Common myeloid progenitor, CD34-positive (primary cell): ENCODE data around the gene CBFA2T3.

Source experiments
- CTCF ChIA-PET: fragments of 350-600 bp; sonication (Branson Sonifier 250); formaldehyde crosslinking; loops from one replicate; lab custom pipeline; 2021; ENCODE audit warnings: antibody characterized with exemption; lab: Charles Lee
- POLR2A ChIA-PET: fragments of 350-600 bp; sonication (Branson Sonifier 250); formaldehyde crosslinking; loops from one replicate; lab custom pipeline; 2021; ENCODE audit warnings: antibody characterized with exemption; lab: Charles Lee
- DNase-seq, 3 donors: peaks; one replicate each; pipeline versions ENCODE4 v3.0.0 to v3.0.0-alpha.2; 2013
- H3K27ac ChIP-seq, 2 experiments: 1 replicate in 1 of 2; 2 replicates in 1 of 2; pipeline ENCODE4 v1.7.0; 2013; ENCODE audit warnings: inconsistent platforms in 2 of 2, low read length in 2 of 2, mild to moderate bottlenecking in 2 of 2, low read depth in 1 of 2, moderate library complexity in 1 of 2; ENCODE audit not compliant: severe bottlenecking in 2 of 2, insufficient read depth in 1 of 2, poor library complexity in 1 of 2
- H3K27me3 ChIP-seq, 5 experiments: replicated peaks in 2 of 5; 1 replicate in 3 of 5; 2 replicates in 2 of 5; pipeline versions ENCODE4 v1.6.1 to v1.7.0; 2013; ENCODE audit warnings: low read length in 4 of 5, mild to moderate bottlenecking in 2 of 5, moderate library complexity in 2 of 5, inconsistent platforms in 1 of 5; ENCODE audit not compliant: insufficient read depth in 5 of 5, control insufficient read depth in 4 of 5
- H3K36me3 ChIP-seq, 4 experiments: 1 replicate in 2 of 4; 2 replicates in 2 of 4; pipeline versions ENCODE4 v1.6.1 to v1.7.0; 2013; ENCODE audit warnings: low read length in 3 of 4, control low read depth in 1 of 4, mild to moderate bottlenecking in 1 of 4; ENCODE audit not compliant: control insufficient read depth in 4 of 4, insufficient read depth in 4 of 4
- H3K4me1 ChIP-seq, 4 experiments: 1 replicate in 3 of 4; 2 replicates in 1 of 4; pipeline versions ENCODE4 v1.6.1 to v1.7.1; 2013; ENCODE audit warnings: low read length in 3 of 4, mild to moderate bottlenecking in 3 of 4, control low read depth in 1 of 4, inconsistent platforms in 1 of 4, moderate library complexity in 1 of 4; ENCODE audit not compliant: control insufficient read depth in 4 of 4, insufficient read depth in 4 of 4; ENCODE audit errors: control extremely low read depth in 1 of 4
- H3K4me3 ChIP-seq, 7 experiments: 1 replicate in 4 of 7; 2 replicates in 3 of 7; pipeline versions ENCODE4 v1.5.1 to v1.7.0; 2013; ENCODE audit warnings: mild to moderate bottlenecking in 7 of 7, low read length in 6 of 7, moderate library complexity in 6 of 7, inconsistent platforms in 2 of 7, low read depth in 2 of 7, control low read depth in 1 of 7; ENCODE audit not compliant: insufficient read depth in 4 of 7, control insufficient read depth in 1 of 7; ENCODE audit errors: extremely low read depth in 1 of 7
- H3K9me3 ChIP-seq, 5 experiments: 1 replicate in 4 of 5; 2 replicates in 1 of 5; pipeline versions ENCODE4 v1.6.1 to v1.7.1; 2013; ENCODE audit warnings: low read length in 4 of 5, mild to moderate bottlenecking in 2 of 5, inconsistent platforms in 1 of 5, low read depth in 1 of 5, moderate library complexity in 1 of 5; ENCODE audit not compliant: control insufficient read depth in 4 of 5, insufficient read depth in 2 of 5; ENCODE audit errors: control extremely low read depth in 1 of 5
- WGBS: methylation state at CpG from one replicate; pipeline ENCODE4 v1.1.5; 2013; ENCODE audit not compliant: insufficient coverage; 5-methylcytosine and 5-hydroxymethylcytosine counted together

CBFA2T3 gene

DNA sequence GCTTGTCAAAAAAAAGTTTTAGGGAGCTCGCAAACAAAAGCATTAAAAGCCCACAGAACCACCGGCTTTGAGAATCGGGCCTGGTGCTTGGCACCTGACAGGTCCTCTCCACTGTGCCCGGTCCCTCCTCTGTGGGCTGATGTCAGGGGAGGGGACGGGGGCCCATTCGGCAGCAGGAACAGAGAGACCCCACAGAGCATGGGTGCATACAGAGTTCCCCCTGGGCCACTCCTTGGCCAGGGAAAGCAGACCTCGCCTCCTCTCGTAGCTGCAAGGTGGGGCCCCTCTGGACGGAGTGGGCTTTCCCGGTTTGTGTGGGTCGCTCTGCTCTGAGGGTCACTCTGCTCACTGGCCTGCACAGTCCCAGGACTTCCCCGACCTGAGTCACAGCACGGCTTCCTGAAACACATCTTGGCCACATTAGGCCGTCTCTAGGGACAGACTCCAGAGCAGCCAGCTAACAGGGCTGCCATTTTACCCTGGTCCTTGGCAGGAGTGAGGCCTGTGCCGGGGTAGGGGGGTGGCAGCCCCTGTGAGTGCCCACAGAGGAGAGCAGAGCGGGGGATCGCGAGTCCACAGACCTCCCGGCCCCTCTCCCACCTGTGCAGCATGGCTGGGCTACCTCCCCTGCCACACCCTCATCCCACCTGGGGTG is 11.1 kb downstream of the CBFA2T3 start:
- Histone ChIP-seq H3K27ac (no peak overlapping the region), H3K4me1 (peaks cover 0 to 70% (median 56%) of the 10 kb centered on the region in 4 experiments), H3K27me3 (no peaks in the 10 kb centered on the region), H3K36me3 (peaks cover 0 to 67% (median 45%) of the 10 kb centered on the region in 4 experiments), H3K9me3 (no peaks in the 10 kb centered on the region), H3K4me3 (no peak overlapping the region)
- WGBS: 83% methylated on average over 14 of the region's 19 CpGs
- ChIA-PET CTCF (interaction anchor here (0.6 to 0.9 kb wide), 2 partner anchors 21 to 37 kb away, joined by 3 read pairs; no protein-coding TSS in a partner anchor), POLR2A (interaction anchor here (0.6 to 1.4 kb wide), 3 partner anchors 13 to 45 kb away, joined by 3 to 4 read pairs (median 4); no protein-coding TSS in a partner anchor)
- no peak for DNase-seq

DNA sequence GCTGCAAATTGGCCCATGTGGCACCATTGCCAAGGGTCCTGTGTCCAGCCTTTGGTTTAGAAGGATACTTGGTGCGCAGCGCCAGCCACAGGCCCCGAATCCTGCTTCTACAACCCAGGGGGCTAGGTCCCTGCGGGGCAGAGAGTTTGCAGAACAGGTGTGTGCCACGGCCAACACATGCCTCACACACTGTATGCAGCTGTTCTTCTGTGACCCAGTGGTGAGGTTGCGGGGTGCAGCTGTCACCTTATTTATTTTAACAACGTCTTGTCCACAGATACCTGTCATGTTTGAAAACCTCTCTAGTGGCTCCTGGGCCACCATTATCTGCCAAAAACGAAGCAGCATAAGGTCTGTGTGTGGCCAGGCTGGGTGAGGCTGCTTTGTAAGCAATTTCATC is 11.6 kb downstream of the CBFA2T3 start:
- Histone ChIP-seq H3K27ac (no peak overlapping the region), H3K9me3 (no peaks in the 10 kb centered on the region), H3K4me1 (peaks cover 0 to 65% (median 52%) of the 10 kb centered on the region in 4 experiments), H3K36me3 (peaks cover 0 to 66% (median 42%) of the 10 kb centered on the region in 4 experiments), H3K27me3 (no peaks in the 10 kb centered on the region), H3K4me3 (no peak overlapping the region)
- CTCF ChIA-PET: interaction anchor here (0.9 kb wide), 1 partner anchor 21 kb away, joined by 3 read pairs; no protein-coding TSS in a partner anchor
- DNase-seq: no peak
- WGBS: 84% methylated on average over 8 of the region's 8 CpGs
- POLR2A ChIA-PET: interaction anchor here (0.6 to 1.4 kb wide), 3 partner anchors 13 to 44 kb away, joined by 3 to 4 read pairs (median 4); no protein-coding TSS in a partner anchor

DNA sequence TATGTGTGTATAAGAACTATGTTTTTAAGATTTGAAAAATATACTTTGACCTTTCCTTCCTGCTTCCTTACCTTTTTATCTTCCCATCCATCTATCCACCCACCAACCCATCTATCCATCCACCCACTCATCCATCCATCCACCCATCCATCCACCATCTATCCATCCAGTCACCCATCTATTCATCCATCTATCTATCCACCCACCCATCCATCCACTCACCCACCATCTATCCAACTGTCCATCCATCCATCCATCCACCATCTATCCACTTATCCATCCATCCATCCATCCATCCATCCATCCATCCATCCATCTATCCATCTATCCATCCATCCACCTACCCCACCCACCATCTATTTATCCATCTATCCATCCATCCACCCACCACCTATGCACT is 12.4 kb downstream of the CBFA2T3 start:
- CTCF ChIA-PET: no interaction called here
- POLR2A ChIA-PET: interaction anchor here (1.2 to 1.4 kb wide), 2 partner anchors 14 to 24 kb away, joined by 4 read pairs; no protein-coding TSS in a partner anchor
- Histone ChIP-seq H3K4me1 (peaks cover 0 to 61% (median 49%) of the 10 kb centered on the region in 4 experiments), H3K27me3 (no peaks in the 10 kb centered on the region), H3K4me3 (no peak overlapping the region), H3K27ac (no peak overlapping the region), H3K9me3 (no peaks in the 10 kb centered on the region), H3K36me3 (peaks cover 2 to 64% (median 36%) of the 10 kb centered on the region in 4 experiments)
- DNase-seq: no peak

DNA sequence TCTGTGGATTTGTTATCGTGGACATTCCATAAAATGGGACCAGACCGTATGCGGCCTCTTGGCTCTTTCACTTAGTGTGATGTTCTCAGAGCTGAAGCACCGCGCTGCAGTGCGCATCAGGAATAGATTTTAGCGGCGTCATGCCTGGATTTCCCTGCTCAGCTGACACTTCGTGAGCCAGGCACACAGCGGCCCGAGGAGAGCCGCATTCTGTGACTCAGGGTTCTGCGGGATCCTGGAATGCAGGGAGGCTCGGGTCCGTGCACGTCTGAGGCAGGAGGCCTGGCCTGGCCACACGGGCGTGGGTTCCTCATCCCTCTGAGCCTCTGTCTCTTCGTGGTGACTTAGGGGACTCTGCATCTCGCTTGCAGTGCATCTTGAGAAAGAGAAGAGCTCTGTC is 13.4 kb downstream of the CBFA2T3 start:
- WGBS: 96% methylated on average over 20 of the region's 20 CpGs
- no peaks in the 10 kb centered on the region for H3K27me3 ChIP-seq
- H3K4me3 ChIP-seq: no peak overlapping the region
- ChIA-PET CTCF (no interaction called here), POLR2A (interaction anchor here (1.8 kb wide), 1 partner anchor 15 kb away, joined by 4 read pairs; no protein-coding TSS in a partner anchor)
- peaks cover 2 to 62% (median 31%) of the 10 kb centered on the region in 4 experiments for H3K36me3 ChIP-seq
- peaks cover 0 to 61% (median 49%) of the 10 kb centered on the region in 4 experiments for H3K4me1 ChIP-seq
- no peaks in the 10 kb centered on the region for H3K9me3 ChIP-seq
- no peak for DNase-seq
- H3K27ac ChIP-seq: no peak overlapping the region

DNA sequence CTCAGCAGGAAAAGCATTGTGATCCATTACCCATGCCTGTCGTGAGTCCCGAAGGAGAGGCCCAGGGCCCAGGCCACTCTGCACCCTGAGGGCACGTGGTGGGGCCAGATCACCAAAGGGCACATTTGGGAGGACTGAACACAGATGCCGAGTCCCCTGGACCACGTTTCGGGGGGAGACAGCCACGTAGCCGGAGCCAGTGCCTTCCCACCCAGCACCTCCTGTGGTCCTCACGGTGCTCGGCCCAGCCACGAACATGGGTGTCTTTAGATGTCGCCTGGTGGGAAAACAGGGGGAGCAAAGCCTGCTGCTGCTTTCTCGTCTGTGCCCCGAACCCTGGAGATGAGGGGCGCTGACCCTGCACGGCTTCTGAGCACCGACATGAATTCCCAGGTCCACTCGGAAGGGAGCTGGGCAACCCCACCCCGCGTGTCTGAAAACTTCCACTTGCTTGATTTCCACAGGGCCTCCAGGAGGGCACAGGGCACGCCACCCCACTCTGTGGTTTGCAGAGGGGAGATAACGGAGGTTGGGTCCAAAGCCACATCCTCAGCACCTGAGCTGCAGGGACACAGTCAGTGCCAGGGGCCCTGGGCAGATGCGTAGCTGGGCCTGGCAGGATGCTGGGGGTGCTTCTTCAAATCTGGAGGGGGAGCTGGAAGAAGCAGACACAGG is 14.4 kb downstream of the CBFA2T3 start:
- WGBS: 88% methylated on average over 21 of the region's 23 CpGs
- Histone ChIP-seq H3K4me3 (no peak overlapping the region), H3K4me1 (peaks cover 0 to 60% (median 49%) of the 10 kb centered on the region in 4 experiments), H3K9me3 (no peaks in the 10 kb centered on the region), H3K27me3 (no peaks in the 10 kb centered on the region), H3K36me3 (peaks cover 2 to 56% (median 30%) of the 10 kb centered on the region in 4 experiments), H3K27ac (no peak overlapping the region)
- DNase-seq: no peak
- ChIA-PET POLR2A (interaction anchor here (1.0 to 1.8 kb wide), 2 partner anchors 14 to 16 kb away, joined by 3 to 4 read pairs; partner anchors contain the start of gene CBFA2T3), CTCF (no interaction called here)

DNA sequence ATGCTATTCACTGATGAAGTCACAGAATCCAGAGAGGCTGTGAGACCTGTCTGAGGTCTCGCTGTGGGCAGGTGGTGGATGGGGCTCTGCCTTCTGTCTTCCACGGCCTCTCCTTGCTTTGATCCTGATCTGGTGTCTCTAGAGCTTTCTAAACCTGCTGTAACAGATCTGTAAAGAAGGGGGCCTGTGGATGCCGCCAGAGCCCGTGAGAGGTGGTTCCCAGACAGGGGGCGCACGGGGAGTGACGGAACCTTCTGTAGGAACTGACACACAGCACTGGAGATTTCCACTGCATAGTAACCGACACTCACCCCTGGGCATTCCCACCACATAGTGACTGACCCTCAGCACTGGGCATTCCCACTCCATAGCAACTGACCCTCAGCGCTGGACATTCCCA is 16.0 kb downstream of the CBFA2T3 start:
- Histone ChIP-seq H3K4me3 (no peak overlapping the region), H3K27ac (no peak overlapping the region), H3K27me3 (no peaks in the 10 kb centered on the region), H3K9me3 (no peaks in the 10 kb centered on the region), H3K4me1 (peaks cover 0 to 60% (median 55%) of the 10 kb centered on the region in 4 experiments), H3K36me3 (peaks cover 2 to 59% (median 29%) of the 10 kb centered on the region in 4 experiments)
- WGBS: 97% methylated on average over 8 of the region's 9 CpGs
- ChIA-PET CTCF (no interaction called here), POLR2A (no interaction called here)
- no peak for DNase-seq
